ENCODE data around the gene PIP5K1C.

The PIP5K1C gene

DNA sequence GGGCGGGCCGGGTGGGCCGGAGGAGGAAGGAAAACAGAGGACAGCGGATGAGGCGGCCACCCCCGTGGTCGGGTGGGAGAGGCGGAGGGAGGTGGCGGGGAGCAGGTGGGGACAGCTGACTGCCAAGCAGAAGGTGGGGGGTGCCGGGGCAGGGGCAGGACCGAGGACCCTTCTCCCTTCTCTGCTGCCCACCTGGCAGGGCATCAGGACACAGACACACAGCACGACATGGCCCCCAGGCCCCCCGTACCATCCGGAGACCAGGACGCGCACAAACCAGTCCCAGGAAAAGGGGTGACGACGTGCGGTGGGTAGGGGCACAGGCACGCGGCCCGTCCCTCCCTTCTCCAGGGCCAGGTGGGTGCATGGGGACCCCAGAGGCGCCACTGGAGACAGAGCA lies 62.6 kb downstream of the PIP5K1C start:
- no peak for DNase-seq (ENCODE audit: extremely low read depth, low read depth)
- no peak overlapping the region for H3K4me3 ChIP-seq (replicated peaks; ENCODE audit: low read depth, low read length)
- TF ChIP-seq, protein P1, sequence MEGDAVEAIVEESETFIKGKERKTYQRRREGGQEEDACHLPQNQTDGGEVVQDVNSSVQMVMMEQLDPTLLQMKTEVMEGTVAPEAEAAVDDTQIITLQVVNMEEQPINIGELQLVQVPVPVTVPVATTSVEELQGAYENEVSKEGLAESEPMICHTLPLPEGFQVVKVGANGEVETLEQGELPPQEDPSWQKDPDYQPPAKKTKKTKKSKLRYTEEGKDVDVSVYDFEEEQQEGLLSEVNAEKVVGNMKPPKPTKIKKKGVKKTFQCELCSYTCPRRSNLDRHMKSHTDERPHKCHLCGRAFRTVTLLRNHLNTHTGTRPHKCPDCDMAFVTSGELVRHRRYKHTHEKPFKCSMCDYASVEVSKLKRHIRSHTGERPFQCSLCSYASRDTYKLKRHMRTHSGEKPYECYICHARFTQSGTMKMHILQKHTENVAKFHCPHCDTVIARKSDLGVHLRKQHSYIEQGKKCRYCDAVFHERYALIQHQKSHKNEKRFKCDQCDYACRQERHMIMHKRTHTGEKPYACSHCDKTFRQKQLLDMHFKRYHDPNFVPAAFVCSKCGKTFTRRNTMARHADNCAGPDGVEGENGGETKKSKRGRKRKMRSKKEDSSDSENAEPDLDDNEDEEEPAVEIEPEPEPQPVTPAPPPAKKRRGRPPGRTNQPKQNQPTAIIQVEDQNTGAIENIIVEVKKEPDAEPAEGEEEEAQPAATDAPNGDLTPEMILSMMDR (IDR thresholded peaks at IDR 0.05; ENCODE audit: low read depth, low read length, missing control alignments), result no peak

DNA sequence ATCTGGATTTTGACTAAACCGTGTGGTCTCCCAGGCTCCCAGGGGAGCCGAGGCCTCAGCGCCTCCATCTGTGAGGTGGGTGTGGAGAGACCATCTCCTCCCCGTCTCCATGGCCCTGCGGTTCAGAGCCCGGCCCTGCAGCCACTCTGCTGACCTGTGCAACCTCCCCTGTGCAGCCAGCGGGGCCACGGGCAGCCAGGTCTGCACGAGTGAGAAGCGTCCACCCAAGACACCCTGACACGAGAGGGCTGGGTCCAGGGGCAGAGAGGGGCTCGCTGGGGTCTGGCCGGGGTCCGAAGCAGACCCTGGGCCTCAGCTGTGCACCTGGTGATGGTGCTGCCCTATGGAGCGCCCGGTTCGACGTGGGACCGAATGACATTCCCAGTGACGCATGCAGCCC lies 63.3 kb downstream of the PIP5K1C start:
- TF ChIP-seq, protein P1 (IDR thresholded peaks at IDR 0.05; ENCODE audit: low read depth, low read length, missing control alignments), result no peak
- no peak for DNase-seq (ENCODE audit: extremely low read depth, low read depth)
- no peak overlapping the region for H3K4me3 ChIP-seq (replicated peaks; ENCODE audit: low read depth, low read length)

DNA sequence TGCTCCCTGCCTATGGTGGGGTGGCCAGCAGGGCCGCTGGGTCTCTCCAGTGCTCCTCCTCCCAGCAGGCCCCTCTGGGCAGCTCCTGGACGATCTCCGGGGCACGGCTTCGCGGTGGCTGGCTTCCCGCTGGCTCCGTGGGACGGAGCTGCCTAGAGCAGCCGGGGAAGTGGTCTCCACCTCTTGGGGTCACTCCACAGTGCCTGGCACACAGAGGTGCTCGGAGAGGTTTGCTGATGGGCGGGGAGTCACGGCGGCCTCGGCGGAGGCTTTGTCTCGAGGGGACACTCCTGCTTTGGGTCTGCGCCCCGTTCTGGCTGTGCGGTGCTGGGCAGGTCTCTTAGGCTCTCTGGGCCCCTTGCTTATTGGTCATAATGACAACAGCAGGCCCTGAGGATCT lies 63.8 kb downstream of the PIP5K1C start:
- DNase-seq (ENCODE audit: extremely low read depth, low read depth), result no peak
- no peak overlapping the region for H3K4me3 ChIP-seq (replicated peaks; ENCODE audit: low read depth, low read length)
- TF ChIP-seq, protein P1 (IDR thresholded peaks at IDR 0.05; ENCODE audit: low read depth, low read length, missing control alignments), result no peak

DNA sequence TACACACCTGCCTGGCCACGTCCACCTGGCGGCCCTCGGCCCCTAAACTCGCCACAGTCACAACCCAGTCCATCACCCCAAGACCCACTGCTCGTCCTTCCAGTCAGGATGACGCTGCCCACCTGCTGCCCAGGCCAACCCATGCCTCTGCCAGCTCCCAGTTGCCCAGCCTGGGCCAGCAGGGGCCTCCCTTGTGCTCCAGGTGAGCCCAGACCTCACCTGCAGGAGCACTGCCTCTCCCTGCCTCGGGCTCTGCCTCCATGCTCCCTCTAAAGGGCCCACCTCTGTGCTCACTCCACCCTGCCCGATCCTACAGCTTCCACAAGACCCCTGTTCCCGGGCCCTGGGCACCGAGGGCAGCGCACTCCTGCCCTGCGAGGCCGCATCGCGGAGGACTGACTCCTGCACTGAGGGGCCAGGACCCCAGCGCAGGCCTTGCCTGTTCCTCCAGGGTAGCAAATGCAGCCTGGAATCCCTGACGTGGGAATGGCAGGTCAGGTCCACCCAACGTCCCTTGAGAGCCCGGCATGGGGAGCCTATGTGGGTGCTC lies 65.7 kb downstream of the PIP5K1C start:
- TF ChIP-seq, protein P1 (IDR thresholded peaks at IDR 0.05; ENCODE audit: low read depth, low read length, missing control alignments), result no peak
- H3K4me3 ChIP-seq (replicated peaks; ENCODE audit: low read depth, low read length), result no peak overlapping the region
- no peak for DNase-seq (ENCODE audit: extremely low read depth, low read depth)

DNA sequence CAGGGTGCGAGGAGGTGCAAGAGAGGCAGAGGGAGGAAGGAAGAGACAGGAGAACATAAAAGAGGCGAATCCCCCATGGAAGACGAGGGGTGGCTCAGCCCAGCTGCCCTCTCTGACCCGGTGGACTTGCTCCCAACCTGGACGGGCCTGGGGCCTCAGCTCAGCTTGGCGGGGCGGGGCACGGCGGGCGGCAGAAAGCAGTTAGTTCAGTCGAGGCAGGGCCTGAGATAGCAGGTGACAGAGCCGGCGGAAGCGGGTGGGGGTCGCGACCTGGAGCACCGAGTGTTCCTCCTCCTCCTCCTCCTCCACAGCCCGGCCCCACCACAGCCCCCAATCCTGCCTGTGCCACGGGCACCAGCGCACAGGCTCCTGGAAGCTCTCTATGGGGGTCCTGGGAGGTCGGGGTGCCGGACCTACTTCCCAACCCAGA lies 66.7 kb downstream of the PIP5K1C start:
- no peak for DNase-seq (ENCODE audit: extremely low read depth, low read depth)
- TF ChIP-seq, protein P1 (IDR thresholded peaks at IDR 0.05; ENCODE audit: low read depth, low read length, missing control alignments), result no peak
- H3K4me3 ChIP-seq (replicated peaks; ENCODE audit: low read depth, low read length), result no peak overlapping the region

DNA sequence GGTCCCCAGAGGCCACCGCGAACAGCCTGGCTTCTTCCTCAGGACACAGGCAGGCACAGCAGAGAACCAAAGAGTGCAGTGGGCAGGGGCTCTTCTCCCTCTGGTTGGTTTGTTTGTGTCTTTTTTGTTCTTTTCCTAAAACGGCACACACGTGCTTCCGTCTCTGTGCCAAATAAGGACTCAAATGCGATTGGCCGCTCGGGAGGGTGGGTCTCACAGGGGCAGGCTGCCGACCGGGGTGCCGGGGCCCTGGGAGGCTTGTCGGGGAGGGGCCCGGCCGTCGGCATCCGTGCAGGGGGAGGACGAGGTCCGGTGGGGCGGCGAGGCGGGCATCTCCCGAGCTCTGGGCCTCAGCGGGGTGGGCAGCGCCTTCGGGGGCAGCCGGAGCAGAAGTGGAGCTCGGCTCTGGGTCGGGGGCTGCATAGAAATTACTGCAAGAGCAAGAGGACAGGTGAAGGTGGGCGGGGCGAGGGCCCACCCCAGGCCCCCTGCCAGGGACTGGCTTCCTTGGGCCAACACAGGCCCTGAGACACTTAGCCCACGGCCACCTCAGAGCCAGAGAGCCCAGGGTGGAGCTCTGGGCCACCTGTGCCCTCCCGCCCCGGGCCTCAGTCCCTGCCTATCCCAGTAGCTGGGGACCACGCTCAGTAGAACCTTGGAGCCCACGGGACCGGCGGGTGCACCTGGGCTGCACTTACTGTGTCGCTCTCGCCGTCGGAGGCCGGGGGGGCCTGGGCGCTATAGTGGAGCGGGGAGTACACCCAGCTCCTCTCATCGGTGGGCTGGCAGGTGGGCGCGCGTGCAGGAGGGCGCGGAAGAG lies 67.3 kb downstream of the PIP5K1C start:
- TF ChIP-seq, protein P1 (IDR thresholded peaks at IDR 0.05; ENCODE audit: low read depth, low read length, missing control alignments), result no peak
- no peak overlapping the region for H3K4me3 ChIP-seq (replicated peaks; ENCODE audit: low read depth, low read length)
- DNase-seq (ENCODE audit: extremely low read depth, low read depth), result no peak

Measured in HFF-Myc (cell line).